H1 (cell line): Measurements from ENCODE around the gene ROR1. TPM values are rescaled to one million over a fixed set of nuclear protein-coding genes. Genes with fewer than 3 reads are reported as not detected.

Experiments used
- CTCF ChIA-PET: fragments of 300-600 bp; sonication (Branson Sonifier 250); formaldehyde crosslinking; loops from one replicate; lab custom pipeline; 2021; ENCODE audit not compliant: partially characterized antibody; lab: Charles Lee
- POLR2A ChIA-PET: fragments of 300-600 bp; sonication (Branson Sonifier 250); formaldehyde crosslinking; loops from one replicate; lab custom pipeline; 2021; ENCODE audit warnings: inconsistent platforms; ENCODE audit not compliant: partially characterized antibody; lab: Charles Lee
- DNase-seq, 2 experiments: peaks; one replicate each; pipeline versions ENCODE4 v3.0.0 to v3.0.0-alpha.2; 2010 to 2022; ENCODE audit warnings: low spot score in 2 of 2, low read depth in 1 of 2, mixed read lengths in 1 of 2
- FAIRE-seq: peaks from 2 replicates; lab custom pipeline; 2011; peaks lifted over from hg19 to GRCh38; lab: Jason Lieb, UNC
- H2AFZ ChIP-seq: 2 replicates; pipeline ENCODE4 v1.8.1; 2012; ENCODE audit warnings: low read length, inconsistent platforms
- H2AK5ac ChIP-seq: 2 replicates; pipeline ENCODE4 v1.6.1; 2013; ENCODE audit warnings: low read depth, low read length
- H2BK120ac ChIP-seq: replicated peaks from 2 replicates; pipeline ENCODE3; 2013; ENCODE audit warnings: low read depth, low read length, inconsistent platforms
- H2BK12ac ChIP-seq: 2 replicates; pipeline ENCODE4 v1.6.1; 2013; ENCODE audit warnings: low read depth, low read length
- H2BK15ac ChIP-seq: 2 replicates; pipeline ENCODE4 v1.6.1; 2013; ENCODE audit warnings: low read length
- H2BK20ac ChIP-seq: 2 replicates; pipeline ENCODE4 v1.6.1; 2013; ENCODE audit warnings: low read length
- H2BK5ac ChIP-seq: 2 replicates; pipeline ENCODE4 v1.6.1; 2013; ENCODE audit warnings: low read depth, low read length
- H3K14ac ChIP-seq: 2 replicates; pipeline ENCODE4 v1.6.1; 2013; ENCODE audit warnings: inconsistent platforms; ENCODE audit not compliant: insufficient read length
- H3K18ac ChIP-seq: 2 replicates; pipeline ENCODE4 v1.6.1; 2013; ENCODE audit warnings: low read length; ENCODE audit errors: extremely low read depth
- H3K23ac ChIP-seq: 2 replicates; pipeline ENCODE4 v1.6.1; 2013; ENCODE audit warnings: inconsistent platforms; ENCODE audit not compliant: insufficient read length
- H3K23me2 ChIP-seq: 2 replicates; pipeline ENCODE4 v1.6.1; 2013; ENCODE audit warnings: low read depth, low read length
- H3K27ac ChIP-seq: 2 replicates; pipeline ENCODE4 v1.6.1; 2011; ENCODE audit warnings: low read depth, low read length, inconsistent platforms
- H3K27me3 ChIP-seq, 4 experiments: replicated peaks in 1 of 4; 1 replicate in 1 of 4; 2 replicates in 3 of 4; pipeline versions ENCODE4 v1.6.1 to v1.8.1; 2011 to 2013; ENCODE audit warnings: low read length in 3 of 4, mild to moderate bottlenecking in 3 of 4, inconsistent platforms in 2 of 4, mixed read lengths in 2 of 4, moderate library complexity in 1 of 4; ENCODE audit not compliant: control insufficient read depth in 3 of 4, insufficient read depth in 3 of 4; ENCODE audit errors: extremely low read depth in 1 of 4
- H3K36me3 ChIP-seq, 4 experiments: 2 replicates each; pipeline versions ENCODE4 v1.6.1 to v1.8.1; 2011 to 2013; ENCODE audit warnings: mild to moderate bottlenecking in 4 of 4, low read length in 3 of 4, moderate library complexity in 2 of 4, control low read depth in 1 of 4, inconsistent platforms in 1 of 4; ENCODE audit not compliant: insufficient read depth in 4 of 4, control insufficient read depth in 2 of 4
- H3K4ac ChIP-seq: replicated peaks from 2 replicates; pipeline ENCODE3; 2013; ENCODE audit warnings: low read length, low read depth, mixed read lengths, inconsistent platforms; ENCODE audit not compliant: insufficient read length
- H3K4me1 ChIP-seq, 4 experiments: replicated peaks in 1 of 4; 1 replicate in 1 of 4; 2 replicates in 3 of 4; pipeline versions ENCODE4 v1.6.1 to v1.8.1; 2011 to 2013; ENCODE audit warnings: low read length in 3 of 4, inconsistent platforms in 2 of 4, mixed read lengths in 1 of 4; ENCODE audit not compliant: insufficient read depth in 4 of 4, control insufficient read depth in 3 of 4
- H3K4me2 ChIP-seq, 2 experiments: 2 replicates each; pipeline versions ENCODE4 v1.6.1 to v1.8.1; 2011 to 2013; ENCODE audit warnings: low read depth in 2 of 2, low read length in 2 of 2, control low read depth in 1 of 2, inconsistent platforms in 1 of 2, mild to moderate bottlenecking in 1 of 2; ENCODE audit not compliant: insufficient read depth in 1 of 2
- H3K4me3 ChIP-seq, 4 experiments: fragments of 200-600, 300-600 bp in 1 of 4; sonication (generic), shearing (Covaris generic), sonication (Bioruptor Twin) in 1 of 4; 2 replicates each; pipeline versions ENCODE4 v1.5.1 to v1.8.1; 2011 to 2016; ENCODE audit warnings: low read length in 4 of 4, low read depth in 3 of 4, control low read depth in 2 of 4, inconsistent platforms in 2 of 4, mild to moderate bottlenecking in 2 of 4, mixed read lengths in 1 of 4, moderate library complexity in 1 of 4; ENCODE audit not compliant: insufficient read depth in 2 of 4; ENCODE audit errors: extremely low read depth in 1 of 4
- H3K56ac ChIP-seq: replicated peaks from 2 replicates; pipeline ENCODE3; 2013; ENCODE audit warnings: low read depth, mild to moderate bottlenecking, mixed read lengths, low read length, inconsistent platforms; ENCODE audit not compliant: insufficient read length
- H3K79me1 ChIP-seq: 2 replicates; pipeline ENCODE4 v1.6.1; 2013; ENCODE audit warnings: low read depth, low read length, control low read depth
- H3K79me2 ChIP-seq, 2 experiments: 2 replicates each; pipeline versions ENCODE4 v1.6.1 to v1.8.1; 2012 to 2013; ENCODE audit warnings: low read length in 2 of 2, mild to moderate bottlenecking in 2 of 2, inconsistent platforms in 1 of 2; ENCODE audit not compliant: insufficient read depth in 2 of 2, control insufficient read depth in 1 of 2
- H3K9ac ChIP-seq, 4 experiments: replicated peaks in 1 of 4; 1 replicate in 1 of 4; 2 replicates in 3 of 4; pipeline versions ENCODE4 v1.6.1 to v1.8.1; 2011 to 2013; ENCODE audit warnings: low read depth in 3 of 4, low read length in 3 of 4, control low read depth in 2 of 4, mild to moderate bottlenecking in 2 of 4, moderate library complexity in 2 of 4, inconsistent platforms in 1 of 4; ENCODE audit errors: extremely low read depth in 1 of 4
- H3K9me3 ChIP-seq, 2 experiments: 2 replicates each; pipeline versions ENCODE4 v1.6.1 to v1.8.1; 2012 to 2013; ENCODE audit warnings: mild to moderate bottlenecking in 2 of 2, moderate library complexity in 2 of 2, control low read depth in 1 of 2, inconsistent platforms in 1 of 2, low read depth in 1 of 2, low read length in 1 of 2, mixed read lengths in 1 of 2; ENCODE audit not compliant: insufficient read depth in 2 of 2
- H4K20me1 ChIP-seq, 2 experiments: replicated peaks in 1 of 2; 2 replicates each; pipeline versions ENCODE3 to v1.8.1; 2011 to 2013; ENCODE audit warnings: inconsistent platforms in 2 of 2, low read length in 2 of 2, mild to moderate bottlenecking in 1 of 2; ENCODE audit not compliant: insufficient read depth in 2 of 2, control insufficient read depth in 1 of 2
- H4K5ac ChIP-seq: 2 replicates; pipeline ENCODE4 v1.6.1; 2013; ENCODE audit warnings: low read length, low read depth, mixed read lengths, inconsistent platforms; ENCODE audit not compliant: insufficient read length
- H4K8ac ChIP-seq: 2 replicates; pipeline ENCODE4 v1.8.0; 2013; ENCODE audit warnings: mild to moderate bottlenecking, moderate library complexity, low read length, inconsistent platforms; ENCODE audit not compliant: insufficient read depth; ENCODE audit errors: extremely low read depth
- H4K91ac ChIP-seq: replicated peaks from 2 replicates; pipeline ENCODE3; 2013; ENCODE audit warnings: low read length, mixed read lengths, inconsistent platforms; ENCODE audit not compliant: insufficient read length
- CBX8 ChIP-seq: fragments of 300-800, 300-1000 bp; sonication (generic); IDR thresholded peaks from 2 replicates; pipeline ENCODE4 v1.7.1; 2016; ENCODE audit warnings: low read depth, low read length, borderline replicate concordance
- CHD1 ChIP-seq: IDR thresholded peaks from 2 replicates; pipeline ENCODE4 v1.6.1; 2012; ENCODE audit warnings: low read depth, low read length, improper control_type of control experiment
- CHD2 ChIP-seq: IDR thresholded peaks from 2 replicates; pipeline ENCODE4 v1.6.1; 2012; ENCODE audit warnings: low read length, improper control_type of control experiment
- EZH2 ChIP-seq: fragments of 200-600 bp; sonication (generic); IDR thresholded peaks from 2 replicates; pipeline ENCODE4 v1.7.1; 2012; ENCODE audit warnings: low read depth, mild to moderate bottlenecking, moderate library complexity, low read length, inconsistent platforms; ENCODE audit not compliant: severe bottlenecking
- KDM4A ChIP-seq: IDR thresholded peaks from one replicate; pipeline ENCODE4 v1.7.1; 2012; ENCODE audit warnings: low read depth, mild to moderate bottlenecking, moderate library complexity, low read length, inconsistent platforms; ENCODE audit not compliant: severe bottlenecking
- POLR2A ChIP-seq, 2 experiments: IDR thresholded peaks; 1 replicate in 1 of 2; 2 replicates in 1 of 2; pipeline ENCODE4 v1.6.1; 2011; ENCODE audit warnings: low read depth in 2 of 2, low read length in 2 of 2, mild to moderate bottlenecking in 2 of 2; ENCODE audit errors: control extremely low read depth in 1 of 2
- RAD21 ChIP-seq, 2 experiments: IDR thresholded peaks in 1 of 2; conservative IDR thresholded peaks in 1 of 2; 2 replicates each; pipeline ENCODE4 v1.6.1; 2011; ENCODE audit warnings: low read depth in 2 of 2, low read length in 2 of 2, improper control_type of control experiment in 1 of 2, inconsistent platforms in 1 of 2, mild to moderate bottlenecking in 1 of 2, moderate library complexity in 1 of 2
- SIX5 ChIP-seq: IDR thresholded peaks from 2 replicates; pipeline ENCODE4 v1.6.1; 2011; ENCODE audit warnings: mild to moderate bottlenecking, low read depth, low read length
- SP2 ChIP-seq: IDR thresholded peaks from 2 replicates; pipeline ENCODE4 v1.6.1; 2012; ENCODE audit warnings: mild to moderate bottlenecking, low read length, inconsistent platforms
- TAF7 ChIP-seq: optimal IDR thresholded peaks from 2 replicates; pipeline ENCODE3; 2011; ENCODE audit warnings: low read depth, mild to moderate bottlenecking, inconsistent platforms, low read length, moderate library complexity, borderline replicate concordance
- TBP ChIP-seq: IDR thresholded peaks from 2 replicates; pipeline ENCODE4 v1.6.1; 2011; ENCODE audit warnings: low read depth, low read length, improper control_type of control experiment
- TEAD4 ChIP-seq: IDR thresholded peaks from 2 replicates; pipeline ENCODE4 v1.6.1; 2012; ENCODE audit warnings: low read depth, low read length, inconsistent platforms, mixed read lengths
- USF2 ChIP-seq: IDR thresholded peaks from 2 replicates; pipeline ENCODE4 v1.6.1; 2011; ENCODE audit warnings: low read length, improper control_type of control experiment
- YY1 ChIP-seq: IDR thresholded peaks from 2 replicates; pipeline ENCODE4 v1.6.1; 2011; ENCODE audit warnings: low read depth, mild to moderate bottlenecking, low read length
- WGBS, 2 experiments: shearing (Covaris generic) in 1 of 2; methylation state at CpG; one replicate each; pipeline versions ENCODE4 v1.1.6 to v1.1.7; 2013 to 2015; ENCODE audit warnings: low lambda C conversion rate in 2 of 2, mixed read lengths in 2 of 2, inconsistent platforms in 1 of 2, low coverage in 1 of 2, missing lambda C conversion rate in 1 of 2; ENCODE audit not compliant: insufficient replicate concordance in 2 of 2, insufficient coverage in 1 of 2, insufficient read length in 1 of 2; ENCODE audit errors: extremely low coverage in 1 of 2, missing lambda C conversion rate in 1 of 2; 5-methylcytosine and 5-hydroxymethylcytosine counted together
- polyA plus RNA-seq, 7 experiments: library from polyadenylated mRNA; depleted of rRNA in 3 of 7; stranded (reverse) in 5 of 7; unstranded in 2 of 7; fragments of >200 nt in 5 of 7; fragments of 200-250 nt in 2 of 7; gene quantifications; 1 replicate in 5 of 7; 2 replicates in 1 of 7; 4 replicates in 1 of 7; pipeline versions ENCODE4 v1.2.1 to v1.2.3, GENCODE V29; 2011 to 2013; ENCODE audit warnings: missing spikeins in 2 of 7, mixed read lengths in 2 of 7
- total RNA-seq: library from RNA; stranded (reverse); fragmentation: NEBNext Ultra II Directional; extraction: Animal tissue kit (Norgen Biotek cat#: 25700); gene quantifications from 2 replicates; pipeline ENCODE4 v1.2.1, GENCODE V29; 2021

The ROR1 gene
- total and polyA plus RNA-seq, 2 of the 8 experiments (the other 6 are each of a cell fraction or from before 2014, with no cell fraction given) = 33.6 to 73.6 TPM

- Histone ChIP-seq H3K56ac (no peak overlapping the region), H2BK5ac (no peak overlapping the region), H3K79me1 (peaks cover 11% of the 10 kb centered on the region), H3K23me2 (0 out of 2 replicates have a peak, but pooled peaks cover 2% of the 10 kb centered on the region), H3K4me3 (no peak overlapping the region), H4K8ac (no peak overlapping the region), H3K27me3 (no peaks in the 10 kb centered on the region), H3K27ac (no peak overlapping the region), H3K36me3 (no peaks in the 10 kb centered on the region), H2BK12ac (no peak overlapping the region), H3K14ac (no peak overlapping the region), H4K5ac (no peak overlapping the region), H3K18ac (no peak overlapping the region), H2BK120ac (no peak overlapping the region), H4K20me1 (peaks cover 1 to 5% of the 10 kb centered on the region in 2 experiments), H3K4ac (no peak overlapping the region), H3K23ac (no peak overlapping the region), H4K91ac (no peak overlapping the region), H3K9ac (no peak overlapping the region), H2BK15ac (no peak overlapping the region), H2AK5ac (no peak overlapping the region), H2AFZ (no peak overlapping the region), H3K9me3 (no peaks in the 10 kb centered on the region), H3K4me2 (no peak overlapping the region), H3K79me2 (peaks cover 26 to 100% of the 10 kb centered on the region in 2 experiments), H3K4me1 (peaks cover 20 to 43% (median 34%) of the 10 kb centered on the region in 4 experiments), H2BK20ac (no peak overlapping the region)
- DNase-seq (no peak), FAIRE-seq (no peak)
- CTCF ChIA-PET = interaction anchor here (0.9 to 1.8 kb wide), 7 partner anchors 25 to 120 kb away, joined by 3 to 7 read pairs (median 3); no protein-coding TSS in a partner anchor
- POLR2A ChIA-PET = interaction anchor here (0.7 to 1.8 kb wide), 5 partner anchors 9 to 579 kb away, joined by 3 to 4 read pairs (median 3); no protein-coding TSS in a partner anchor
- 95% methylated on average over 1 of the region's 1 CpG; no CpG with 5 or more reads in 1 of the 2 experiments for WGBS, 2 experiments
- TF ChIP-seq CHD2 = no peak
- no peak for TF ChIP-seq YY1
- TF ChIP-seq POLR2A (IDR thresholded peaks at IDR 0.05; ENCODE audit: control extremely low read depth in 1 of 2, low read depth in 2 of 2, low read length in 2 of 2) = no peak
- no peak for TF ChIP-seq USF2
- TF ChIP-seq KDM4A = no peak
- no peak for TF ChIP-seq SIX5
- TF ChIP-seq TAF7 = no peak
- no peak for TF ChIP-seq RAD21 (IDR thresholded peaks at IDR 0.05 in 1 of 2, conservative IDR thresholded peaks at IDR 0.05 in 1 of 2; ENCODE audit: low read depth in 2 of 2, low read length in 2 of 2)
- no peak for TF ChIP-seq SP2
- TF ChIP-seq TBP = no peak
- no peak for TF ChIP-seq CBX8
- no peak for TF ChIP-seq TEAD4
- TF ChIP-seq CHD1 = no peak
- TF ChIP-seq EZH2 = no peak
These were observed 25.5 kb downstream of the ROR1 start for GRCh38 chr1:63799307-63799706.
